ENCODE measurements around the gene MACROD2.

DNA sequence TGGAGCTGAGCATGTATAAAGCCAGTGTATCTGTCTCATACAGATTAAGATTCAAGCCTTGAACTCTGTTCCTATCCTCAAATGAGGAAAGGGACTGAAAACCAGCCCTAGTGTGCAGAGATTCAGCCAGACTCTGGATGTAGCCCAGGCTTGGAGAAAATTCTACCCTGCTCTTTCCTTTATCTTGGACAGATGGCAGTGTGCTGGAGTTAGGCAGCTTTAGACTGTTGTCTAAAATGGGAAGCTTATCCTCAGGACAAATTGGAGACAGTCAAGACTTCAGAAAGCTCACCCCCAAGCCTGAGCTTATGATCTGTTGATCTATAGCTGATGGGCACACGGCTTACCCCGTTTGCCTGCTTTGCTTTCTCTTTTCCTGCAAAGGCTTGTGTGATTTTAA lies 1520.4 kb downstream of the MACROD2 start:
- TF ChIP-seq POLR2A (IDR thresholded peaks at IDR 0.05; ENCODE audit: low read depth, low read length): no peak
- TF ChIP-seq, protein P1, sequence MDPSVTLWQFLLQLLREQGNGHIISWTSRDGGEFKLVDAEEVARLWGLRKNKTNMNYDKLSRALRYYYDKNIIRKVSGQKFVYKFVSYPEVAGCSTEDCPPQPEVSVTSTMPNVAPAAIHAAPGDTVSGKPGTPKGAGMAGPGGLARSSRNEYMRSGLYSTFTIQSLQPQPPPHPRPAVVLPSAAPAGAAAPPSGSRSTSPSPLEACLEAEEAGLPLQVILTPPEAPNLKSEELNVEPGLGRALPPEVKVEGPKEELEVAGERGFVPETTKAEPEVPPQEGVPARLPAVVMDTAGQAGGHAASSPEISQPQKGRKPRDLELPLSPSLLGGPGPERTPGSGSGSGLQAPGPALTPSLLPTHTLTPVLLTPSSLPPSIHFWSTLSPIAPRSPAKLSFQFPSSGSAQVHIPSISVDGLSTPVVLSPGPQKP (IDR thresholded peaks at IDR 0.05; ENCODE audit: borderline replicate concordance, low read depth, low read length): no peak
- TF ChIP-seq, protein P2, sequence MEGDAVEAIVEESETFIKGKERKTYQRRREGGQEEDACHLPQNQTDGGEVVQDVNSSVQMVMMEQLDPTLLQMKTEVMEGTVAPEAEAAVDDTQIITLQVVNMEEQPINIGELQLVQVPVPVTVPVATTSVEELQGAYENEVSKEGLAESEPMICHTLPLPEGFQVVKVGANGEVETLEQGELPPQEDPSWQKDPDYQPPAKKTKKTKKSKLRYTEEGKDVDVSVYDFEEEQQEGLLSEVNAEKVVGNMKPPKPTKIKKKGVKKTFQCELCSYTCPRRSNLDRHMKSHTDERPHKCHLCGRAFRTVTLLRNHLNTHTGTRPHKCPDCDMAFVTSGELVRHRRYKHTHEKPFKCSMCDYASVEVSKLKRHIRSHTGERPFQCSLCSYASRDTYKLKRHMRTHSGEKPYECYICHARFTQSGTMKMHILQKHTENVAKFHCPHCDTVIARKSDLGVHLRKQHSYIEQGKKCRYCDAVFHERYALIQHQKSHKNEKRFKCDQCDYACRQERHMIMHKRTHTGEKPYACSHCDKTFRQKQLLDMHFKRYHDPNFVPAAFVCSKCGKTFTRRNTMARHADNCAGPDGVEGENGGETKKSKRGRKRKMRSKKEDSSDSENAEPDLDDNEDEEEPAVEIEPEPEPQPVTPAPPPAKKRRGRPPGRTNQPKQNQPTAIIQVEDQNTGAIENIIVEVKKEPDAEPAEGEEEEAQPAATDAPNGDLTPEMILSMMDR (conservative IDR thresholded peaks at IDR 0.05; ENCODE audit: low read depth, low read length): no peak
- no peak for TF ChIP-seq SMC3 (IDR thresholded peaks at IDR 0.05; ENCODE audit: low read depth, low read length)
- TF ChIP-seq RAD21 (IDR thresholded peaks at IDR 0.05; ENCODE audit: low read length): no peak
- no peak for TF ChIP-seq RCOR1 (IDR thresholded peaks at IDR 0.05; ENCODE audit: insufficient replicate concordance, low read length)
- TF ChIP-seq MAZ (IDR thresholded peaks at IDR 0.05; ENCODE audit: borderline replicate concordance, low read depth, low read length): no peak
- TF ChIP-seq CEBPB (IDR thresholded peaks at IDR 0.05; ENCODE audit: low read depth, low read length): no peak
- TF ChIP-seq FOS (IDR thresholded peaks at IDR 0.05; ENCODE audit: low read depth, low read length): no peak
- TF ChIP-seq BHLHE40 (IDR thresholded peaks at IDR 0.05; ENCODE audit: low read depth, low read length): no peak

All from IMR-90 (cell line).